Thoracic aorta (tissue), 2 donors: ENCODE results near the gene PASK. TPM values are rescaled to one million over a fixed set of nuclear protein-coding genes. Genes with fewer than 3 reads are reported as not detected.

Experiments
- ATAC-seq: fragments of 150-250 bp; one replicate; pipeline ENCODE4 v1.8.0; 2017; ENCODE audit warnings: low read depth; ENCODE audit not compliant: insufficient number of reproducible peaks, low FRiP score
- DNase-seq: peaks from one replicate; pipeline ENCODE4 v3.0.0-alpha.2; 2020; ENCODE audit warnings: low spot score
- H3K27ac ChIP-seq, 2 donors: fragments of 200-600 bp; sonication (generic); 1 replicate in 1 of 2; 2 replicates in 1 of 2; pipeline ENCODE4 v1.5.1; 2016; ENCODE audit warnings: mild to moderate bottlenecking in 2 of 2, moderate library complexity in 2 of 2
- H3K27me3 ChIP-seq: fragments of 200-600 bp; sonication (generic); replicated peaks from 2 replicates; pipeline ENCODE4 v1.6.0; 2016; ENCODE audit warnings: mild to moderate bottlenecking; ENCODE audit not compliant: insufficient read depth
- H3K36me3 ChIP-seq: fragments of 200-600 bp; sonication (generic); one replicate; pipeline ENCODE4 v1.5.1; 2016
- H3K4me1 ChIP-seq, 2 donors: fragments of 200-600 bp; sonication (generic); 1 replicate in 1 of 2; 2 replicates in 1 of 2; pipeline versions ENCODE4 v1.5.1 to v1.6.0; 2016; ENCODE audit warnings: low read depth in 2 of 2, mild to moderate bottlenecking in 1 of 2; ENCODE audit not compliant: control insufficient read depth in 1 of 2
- H3K4me3 ChIP-seq: fragments of 200-600 bp; sonication (generic); 2 replicates; pipeline ENCODE4 v1.5.1; 2016; ENCODE audit warnings: mild to moderate bottlenecking
- H3K9me3 ChIP-seq: fragments of 200-600 bp; sonication (generic); 2 replicates; pipeline ENCODE4 v1.5.1; 2016
- CTCF ChIP-seq: fragments of 200-600 bp; sonication (generic); IDR thresholded peaks from one replicate; pipeline ENCODE4 v1.5.1; 2019; ENCODE audit warnings: antibody characterized with exemption
- total RNA-seq, 2 donors: library from RNA; depleted of rRNA; stranded (reverse); fragments of >200 nt; gene quantifications; one replicate each; pipeline versions ENCODE4 v1.1.0 to v1.2.3, GENCODE V29; 2016

The PASK gene
- total RNA-seq, 2 donors from 2014 or later: 3.1 to 3.5 TPM

- DNase-seq (no peak), ATAC-seq (no peak)
- H3K4me3 ChIP-seq: no peak overlapping the region
- H3K27ac ChIP-seq: no peak overlapping the region
- peaks cover 11% of the 10 kb centered on the region for H3K36me3 ChIP-seq
- no peaks in the 10 kb centered on the region for H3K27me3 ChIP-seq
- no peaks in the 10 kb centered on the region for H3K9me3 ChIP-seq
- H3K4me1 ChIP-seq: peaks cover 0 to 10% of the 10 kb centered on the region in 2 donors
- no peak for TF ChIP-seq CTCF
Measured at GRCh38 chr2:241061275-241061674, 88.0 kb downstream of the PASK start.

Other genes with a start within 250 kb of the PASK start
- not detected for gene CROCC2, start 243.1 kb downstream of the PASK start, total RNA-seq
- 100 to 1,000 TPM; 133 to 206 TPM for gene SNED1, start 150.9 kb downstream of the PASK start, total RNA-seq
- gene MTERF4, start 47.2 kb downstream of the PASK start, total RNA-seq: 10 to 100 TPM; 24.6 to 39.4 TPM
- 10 to 100 TPM; 28.9 to 40.3 TPM for gene PPP1R7, start 995 bp upstream of the PASK start, total RNA-seq
- gene ANO7, start 39.2 kb upstream of the PASK start, total RNA-seq: 1 to 10 TPM in 1 of 2 donors, under 1 TPM in 1; 0.27 to 1.2 TPM
- gene HDLBP, start 166.2 kb upstream of the PASK start, total RNA-seq: 100 to 1,000 TPM; 404 to 447 TPM
- gene SEPTIN2, start 166.5 kb upstream of the PASK start, total RNA-seq: 100 to 1,000 TPM; 289 to 405 TPM
- gene FARP2, start 206.8 kb upstream of the PASK start, total RNA-seq: 10 to 100 TPM; 48.1 to 67.4 TPM